Fibroblast of villous mesenchyme (primary cell): ENCODE measurements around the gene VKORC1. TPM values are rescaled to one million over a fixed set of nuclear protein-coding genes. Genes with fewer than 3 reads are reported as not detected.

Experiments
- DNase-seq: peaks from one replicate; pipeline ENCODE4 v3.0.0-alpha.2; 2010; ENCODE audit warnings: low read depth
- H3K4me3 ChIP-seq: 2 replicates; pipeline ENCODE4 v1.5.1; 2011; ENCODE audit warnings: low read depth, mild to moderate bottlenecking, low read length
- total RNA-seq: library from RNA; depleted of rRNA; stranded (reverse); fragments of >200 nt; gene quantifications from 2 replicates; pipeline ENCODE4 v1.2.3, GENCODE V29; 2012
- TF ChIP-seq, protein P1 (sequence below): IDR thresholded peaks from 2 replicates; pipeline ENCODE4 v1.5.1; 2012; ENCODE audit warnings: low read depth, mild to moderate bottlenecking, low read length; ENCODE audit not compliant: insufficient read depth

VKORC1 gene
- total RNA-seq, 1 donor, result 68.2 TPM

DNA sequence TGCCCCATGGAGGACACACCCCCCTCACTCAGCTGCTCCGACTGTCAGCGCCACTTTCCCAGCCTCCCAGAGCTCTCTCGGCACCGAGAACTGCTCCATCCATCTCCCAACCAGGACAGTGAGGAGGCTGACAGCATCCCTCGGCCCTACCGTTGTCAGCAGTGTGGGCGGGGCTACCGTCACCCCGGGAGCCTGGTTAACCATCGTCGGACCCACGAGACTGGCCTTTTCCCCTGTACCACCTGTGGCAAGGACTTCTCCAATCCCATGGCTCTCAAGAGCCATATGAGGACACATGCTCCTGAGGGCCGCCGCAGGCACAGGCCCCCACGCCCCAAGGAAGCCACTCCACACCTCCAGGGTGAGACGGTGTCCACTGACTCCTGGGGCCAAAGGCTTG is 18.3 kb downstream of the VKORC1 start:
- no peak overlapping the region for H3K4me3 ChIP-seq
- no peak for DNase-seq
- TF ChIP-seq, protein P1, sequence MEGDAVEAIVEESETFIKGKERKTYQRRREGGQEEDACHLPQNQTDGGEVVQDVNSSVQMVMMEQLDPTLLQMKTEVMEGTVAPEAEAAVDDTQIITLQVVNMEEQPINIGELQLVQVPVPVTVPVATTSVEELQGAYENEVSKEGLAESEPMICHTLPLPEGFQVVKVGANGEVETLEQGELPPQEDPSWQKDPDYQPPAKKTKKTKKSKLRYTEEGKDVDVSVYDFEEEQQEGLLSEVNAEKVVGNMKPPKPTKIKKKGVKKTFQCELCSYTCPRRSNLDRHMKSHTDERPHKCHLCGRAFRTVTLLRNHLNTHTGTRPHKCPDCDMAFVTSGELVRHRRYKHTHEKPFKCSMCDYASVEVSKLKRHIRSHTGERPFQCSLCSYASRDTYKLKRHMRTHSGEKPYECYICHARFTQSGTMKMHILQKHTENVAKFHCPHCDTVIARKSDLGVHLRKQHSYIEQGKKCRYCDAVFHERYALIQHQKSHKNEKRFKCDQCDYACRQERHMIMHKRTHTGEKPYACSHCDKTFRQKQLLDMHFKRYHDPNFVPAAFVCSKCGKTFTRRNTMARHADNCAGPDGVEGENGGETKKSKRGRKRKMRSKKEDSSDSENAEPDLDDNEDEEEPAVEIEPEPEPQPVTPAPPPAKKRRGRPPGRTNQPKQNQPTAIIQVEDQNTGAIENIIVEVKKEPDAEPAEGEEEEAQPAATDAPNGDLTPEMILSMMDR, result no peak

DNA sequence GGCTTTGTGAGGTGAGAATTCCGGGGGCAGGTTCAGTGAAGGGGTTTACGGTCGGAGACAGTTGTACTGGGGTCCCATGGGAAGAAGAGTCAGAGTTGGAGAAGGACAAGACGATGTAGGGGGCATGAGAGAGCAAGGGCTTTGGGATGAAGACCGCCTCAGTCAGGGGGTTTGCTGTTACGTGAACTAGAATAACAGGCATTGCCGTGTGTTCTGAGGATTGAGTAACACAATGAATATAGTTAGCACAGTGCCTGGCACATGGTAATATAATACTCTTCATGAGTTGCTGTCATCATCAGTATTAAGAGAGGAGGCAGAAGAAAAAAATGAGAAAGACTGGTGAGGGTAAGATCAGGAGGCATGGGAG is 19.8 kb downstream of the VKORC1 start:
- peak; percentile 36 for DNase-seq
- H3K4me3 ChIP-seq, result peak overlapping the region; percentile 95
- TF ChIP-seq, protein P1, result no peak

- TF ChIP-seq, protein P1, result no peak
Observed at GRCh38 chr16:31073970-31074813, 20.4 kb downstream of the VKORC1 start, which contains the start of the genes ZNF646 and ZNF668. Gene ZNF646, plus strand, starts transcription at chr16:31074422. Its CDS starts 1,903 bp downstream, at chr16:31076325. Gene ZNF668, minus strand, starts transcription at chr16:31074240. Its CDS starts 9,781 bp downstream, at chr16:31064459.

GRCh38 chr16:31073142-31073969 is 21.2 kb downstream of the VKORC1 start:
- peak overlapping the region; percentile 95 for H3K4me3 ChIP-seq
- TF ChIP-seq, protein P1, result no peak
- peak; percentile 95 for DNase-seq

More at GRCh38 chr16:31073970-31074813, 20.4 kb downstream of the VKORC1 start, which contains the start of the genes ZNF646 and ZNF668:
- DNase-seq, result peak; percentile 100
- H3K4me3 ChIP-seq, result peak within 1 kb of the TSS; percentile 95

GRCh38 chr16:31072540-31073141 is 22.0 kb downstream of the VKORC1 start:
- DNase-seq, result peak; percentile 46
- H3K4me3 ChIP-seq, result peak overlapping the region; percentile 95
- TF ChIP-seq, protein P1, result no peak

DNA sequence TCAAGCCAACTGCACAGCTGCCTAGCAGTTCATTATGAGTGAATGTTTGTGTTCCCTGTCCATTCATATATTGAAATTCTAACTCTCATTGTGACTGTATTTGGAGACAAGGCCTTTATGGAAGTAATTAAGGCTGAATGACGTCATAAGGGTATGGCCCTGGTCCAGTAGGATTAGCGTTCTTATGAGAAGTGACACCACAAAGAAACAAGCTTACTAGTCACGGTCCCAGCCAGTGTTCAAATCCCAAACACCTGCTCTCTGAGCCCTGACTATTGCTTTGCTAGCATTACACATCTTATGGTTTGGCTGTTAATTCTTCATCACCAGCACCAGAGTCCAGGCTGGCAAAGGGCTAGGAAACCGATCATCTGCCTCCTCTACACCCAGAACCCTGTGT is 22.7 kb downstream of the VKORC1 start:
- TF ChIP-seq, protein P1, result no peak
- peak overlapping the region; percentile 95 for H3K4me3 ChIP-seq
- peak; percentile 79 for DNase-seq
